Trophoblast cell (in vitro differentiated cells and primary cell): ENCODE data around the gene GULP1.

ENCODE experiments used
- DNase-seq, 2 donors: peaks; one replicate each; pipeline ENCODE4 v3.0.0-alpha.2; 2016
- H2AFZ ChIP-seq: 2 replicates; pipeline ENCODE4 v1.6.1; 2013; ENCODE audit warnings: low read length, moderate library complexity, mild to moderate bottlenecking; ENCODE audit not compliant: insufficient read depth, poor library complexity
- H2AK5ac ChIP-seq: 2 replicates; pipeline ENCODE4 v1.6.1; 2013; ENCODE audit warnings: mild to moderate bottlenecking, low read length
- H2BK120ac ChIP-seq: 2 replicates; pipeline ENCODE4 v1.6.1; 2013; ENCODE audit warnings: low read length, mild to moderate bottlenecking, moderate library complexity; ENCODE audit not compliant: insufficient read depth, poor library complexity
- H2BK12ac ChIP-seq: 2 replicates; pipeline ENCODE4 v1.6.1; 2013; ENCODE audit warnings: mild to moderate bottlenecking, low read length, moderate library complexity
- H2BK5ac ChIP-seq: 2 replicates; pipeline ENCODE4 v1.6.1; 2013; ENCODE audit warnings: low read length, low read depth, moderate library complexity, mild to moderate bottlenecking; ENCODE audit not compliant: poor library complexity
- H3K14ac ChIP-seq: 2 replicates; pipeline ENCODE4 v1.6.1; 2013; ENCODE audit warnings: mild to moderate bottlenecking, low read length
- H3K18ac ChIP-seq: 2 replicates; pipeline ENCODE4 v1.6.1; 2013; ENCODE audit warnings: mild to moderate bottlenecking, low read length
- H3K23ac ChIP-seq: 2 replicates; pipeline ENCODE4 v1.6.1; 2013; ENCODE audit warnings: low read length
- H3K27ac ChIP-seq: 2 replicates; pipeline ENCODE4 v1.5.1; 2013; ENCODE audit warnings: low read depth, mild to moderate bottlenecking, inconsistent platforms, low read length, moderate library complexity
- H3K27me3 ChIP-seq: 2 replicates; pipeline ENCODE4 v1.6.1; 2013; ENCODE audit warnings: inconsistent platforms, mild to moderate bottlenecking, low read length, moderate library complexity; ENCODE audit not compliant: insufficient read depth
- H3K36me3 ChIP-seq, 2 experiments: 1 replicate in 1 of 2; 2 replicates in 1 of 2; pipeline ENCODE4 v1.6.1; 2013; ENCODE audit warnings: low read length in 2 of 2, mild to moderate bottlenecking in 2 of 2, moderate library complexity in 1 of 2; ENCODE audit not compliant: insufficient read depth in 2 of 2, control insufficient read depth in 1 of 2
- H3K4ac ChIP-seq: 2 replicates; pipeline ENCODE4 v1.6.1; 2013; ENCODE audit warnings: low read depth, mild to moderate bottlenecking, low read length, moderate library complexity
- H3K4me1 ChIP-seq, 2 experiments: 1 replicate in 1 of 2; 2 replicates in 1 of 2; pipeline ENCODE4 v1.6.1; 2013; ENCODE audit warnings: low read length in 2 of 2, mild to moderate bottlenecking in 2 of 2, moderate library complexity in 1 of 2; ENCODE audit not compliant: insufficient read depth in 2 of 2, control insufficient read depth in 1 of 2
- H3K4me2 ChIP-seq: 2 replicates; pipeline ENCODE4 v1.6.1; 2013; ENCODE audit warnings: inconsistent platforms, mild to moderate bottlenecking, low read length, moderate library complexity
- H3K4me3 ChIP-seq: 2 replicates; pipeline ENCODE4 v1.5.1; 2013; ENCODE audit warnings: mild to moderate bottlenecking, low read depth, low read length, inconsistent platforms
- H3K79me1 ChIP-seq: one replicate; pipeline ENCODE4 v1.6.1; 2013; ENCODE audit warnings: low read length
- H3K79me2 ChIP-seq: 2 replicates; pipeline ENCODE4 v1.6.1; 2013; ENCODE audit warnings: low read length, mild to moderate bottlenecking; ENCODE audit not compliant: control insufficient read depth, insufficient read depth, poor library complexity
- H3K9ac ChIP-seq: 2 replicates; pipeline ENCODE4 v1.6.1; 2013; ENCODE audit warnings: mild to moderate bottlenecking, low read length
- H3K9me3 ChIP-seq: 2 replicates; pipeline ENCODE4 v1.6.1; 2013; ENCODE audit warnings: low read depth, mild to moderate bottlenecking, control low read depth, inconsistent platforms, low read length; ENCODE audit not compliant: insufficient read depth
- H4K12ac ChIP-seq: 2 replicates; pipeline ENCODE4 v1.6.1; 2013; ENCODE audit warnings: low read depth, mild to moderate bottlenecking, low read length, moderate library complexity
- H4K8ac ChIP-seq: 2 replicates; pipeline ENCODE4 v1.6.1; 2013; ENCODE audit warnings: low read depth, mild to moderate bottlenecking, low read length, moderate library complexity
- H4K91ac ChIP-seq: one replicate; pipeline ENCODE4 v1.6.1; 2013; ENCODE audit warnings: low read depth, mild to moderate bottlenecking, low read length, moderate library complexity
- WGBS: extraction: QIAGEN DNeasy Blood & Tissue Kit; methylation state at CpG from one replicate; pipeline ENCODE4 v1.1.7; 2013; ENCODE audit warnings: missing lambda C conversion rate; ENCODE audit not compliant: insufficient read length, insufficient coverage; ENCODE audit errors: extremely low coverage; 5-methylcytosine and 5-hydroxymethylcytosine counted together

Gene GULP1

GRCh38 chr2:188435115-188435514 is 143.4 kb downstream of the GULP1 start:
- no peaks in the 10 kb centered on the region for H3K36me3 ChIP-seq
- H2AFZ ChIP-seq, result no peak overlapping the region
- H4K91ac ChIP-seq, result no peak overlapping the region
- no peaks in the 10 kb centered on the region for H3K9me3 ChIP-seq
- no peak for DNase-seq
- H3K23ac ChIP-seq, result no peak overlapping the region
- no peak overlapping the region for H3K27ac ChIP-seq
- no peak overlapping the region for H2BK120ac ChIP-seq
- H3K27me3 ChIP-seq, result no peaks in the 10 kb centered on the region
- H2AK5ac ChIP-seq, result no peak overlapping the region
- H2BK12ac ChIP-seq, result no peak overlapping the region
- no peak overlapping the region for H3K4ac ChIP-seq
- H2BK5ac ChIP-seq, result no peak overlapping the region
- no peaks in the 10 kb centered on the region for H3K79me1 ChIP-seq
- no peak overlapping the region for H3K9ac ChIP-seq
- no peak overlapping the region for H4K12ac ChIP-seq
- no peak overlapping the region for H4K8ac ChIP-seq
- no CpG with 5 or more reads among the region's 2 CpGs for WGBS
- no peak overlapping the region for H3K18ac ChIP-seq
- H3K4me2 ChIP-seq, result no peak overlapping the region
- no peak overlapping the region for H3K14ac ChIP-seq
- no peak overlapping the region for H3K4me3 ChIP-seq
- no peaks in the 10 kb centered on the region for H3K4me1 ChIP-seq
- H3K79me2 ChIP-seq, result no peaks in the 10 kb centered on the region

- no peak for DNase-seq
- Histone ChIP-seq H3K4me1 (no peaks in the 10 kb centered on the region), H2BK5ac (no peak overlapping the region), H2AFZ (no peak overlapping the region), H3K4me3 (no peak overlapping the region), H2BK12ac (no peak overlapping the region), H3K4me2 (no peak overlapping the region), H4K12ac (no peak overlapping the region), H3K27ac (no peak overlapping the region), H3K9ac (no peak overlapping the region), H3K79me2 (no peaks in the 10 kb centered on the region), H3K36me3 (no peaks in the 10 kb centered on the region), H4K91ac (no peak overlapping the region), H3K4ac (no peak overlapping the region), H2AK5ac (no peak overlapping the region), H4K8ac (no peak overlapping the region), H3K27me3 (no peaks in the 10 kb centered on the region), H3K23ac (no peak overlapping the region), H3K14ac (no peak overlapping the region), H3K79me1 (no peaks in the 10 kb centered on the region), H3K18ac (no peak overlapping the region), H3K9me3 (no peaks in the 10 kb centered on the region), H2BK120ac (no peak overlapping the region)
- WGBS, result no CpG with 5 or more reads among the region's 3 CpGs
These were observed 145.9 kb downstream of the GULP1 start for GRCh38 chr2:188437537-188437936.

GRCh38 chr2:188439986-188440385 is 148.3 kb downstream of the GULP1 start:
- Histone ChIP-seq H3K4me2 (no peak overlapping the region), H3K4me3 (no peak overlapping the region), H3K9ac (no peak overlapping the region), H4K12ac (no peak overlapping the region), H2AFZ (no peak overlapping the region), H3K27ac (no peak overlapping the region), H3K79me2 (no peaks in the 10 kb centered on the region), H3K4ac (no peak overlapping the region), H4K8ac (no peak overlapping the region), H2BK12ac (no peak overlapping the region), H3K4me1 (no peaks in the 10 kb centered on the region), H3K9me3 (no peaks in the 10 kb centered on the region), H2BK5ac (no peak overlapping the region), H4K91ac (no peak overlapping the region), H3K79me1 (no peaks in the 10 kb centered on the region), H3K18ac (no peak overlapping the region), H2AK5ac (no peak overlapping the region), H3K27me3 (no peaks in the 10 kb centered on the region), H3K23ac (no peak overlapping the region), H3K36me3 (no peaks in the 10 kb centered on the region), H3K14ac (no peak overlapping the region), H2BK120ac (no peak overlapping the region)
- DNase-seq, result no peak

GRCh38 chr2:188440849-188441248 is 149.2 kb downstream of the GULP1 start:
- no peak overlapping the region for H2AK5ac ChIP-seq
- H3K27me3 ChIP-seq, result no peaks in the 10 kb centered on the region
- H3K36me3 ChIP-seq, result no peaks in the 10 kb centered on the region
- no peak overlapping the region for H3K4me3 ChIP-seq
- H4K91ac ChIP-seq, result no peak overlapping the region
- H3K4me2 ChIP-seq, result no peak overlapping the region
- H2BK12ac ChIP-seq, result no peak overlapping the region
- no peak overlapping the region for H3K14ac ChIP-seq
- H2AFZ ChIP-seq, result no peak overlapping the region
- WGBS, result no CpG with 5 or more reads among the region's 3 CpGs
- no peak overlapping the region for H4K12ac ChIP-seq
- H3K23ac ChIP-seq, result no peak overlapping the region
- no peak overlapping the region for H3K27ac ChIP-seq
- no peak overlapping the region for H3K4ac ChIP-seq
- no peaks in the 10 kb centered on the region for H3K4me1 ChIP-seq
- no peak overlapping the region for H4K8ac ChIP-seq
- no peaks in the 10 kb centered on the region for H3K79me2 ChIP-seq
- no peak overlapping the region for H3K18ac ChIP-seq
- H3K79me1 ChIP-seq, result no peaks in the 10 kb centered on the region
- no peak for DNase-seq
- H2BK120ac ChIP-seq, result no peak overlapping the region
- no peak overlapping the region for H2BK5ac ChIP-seq
- no peaks in the 10 kb centered on the region for H3K9me3 ChIP-seq
- H3K9ac ChIP-seq, result no peak overlapping the region
